ENCODE results near the gene FUT2. TPM values are rescaled to one million over a fixed set of nuclear protein-coding genes. Genes with fewer than 3 reads are reported as not detected.

Gene FUT2
- total and polyA plus RNA-seq, 2 donors (not counting 1 experiment from before 2014, with no cell fraction given): not detected

- H4K20me1 ChIP-seq (ENCODE audit: control insufficient read depth, insufficient read depth, low read length, poor library complexity, severe bottlenecking): no peaks in the 10 kb centered on the region
- ChIA-PET POLR2A (interaction anchor here (0.6 to 2.4 kb wide), 15 partner anchors 9 to 347 kb away, joined by 3 to 22 read pairs (median 4); partner anchors contain the start of genes DBP, GYS1, RPL18 and RUVBL2), CTCF (interaction anchor here (0.6 to 3.5 kb wide), 19 partner anchors 8 to 325 kb away, joined by 3 to 51 read pairs (median 6); partner anchors contain the start of genes DBP and HSD17B14)
- H3K9me3 ChIP-seq (ENCODE audit: control extremely low read depth in 1 of 3, control insufficient read depth in 2 of 3, insufficient read depth in 1 of 3, low read length in 2 of 3): peaks cover 0 to 8% (median 0%) of the 10 kb centered on the region in 3 donors
- ATAC-seq (ENCODE audit: low read depth) (peak; percentile 87), DNase-seq (peak; percentile 94)
- peak within 1 kb of the TSS; percentile 87 for H3K9ac ChIP-seq (ENCODE audit: low read length)
- intact Hi-C loops (cut with micrococcal nuclease): loop anchor here (1.0 to 2.0 kb wide), 9 partner anchors 8 to 319 kb away; partner anchors contain the start of gene FTL
- H3K4me2 ChIP-seq (replicated peaks; ENCODE audit: low read depth, low read length, poor library complexity, severe bottlenecking): peak within 1 kb of the TSS; percentile 99
- peak within 1 kb of the TSS; percentile 98 for H3K27ac Mint-ChIP-seq
- H3K27ac ChIP-seq (ENCODE audit: low read length in 2 of 2): peak within 1 kb of the TSS; percentile 74 to 80
- H3K4me1 ChIP-seq (ENCODE audit: control insufficient read depth in 2 of 2, insufficient read depth in 2 of 2, low read length in 2 of 2): peaks cover 23 to 45% of the 10 kb centered on the region in 2 donors
- H3K27me3 ChIP-seq (replicated peaks in 1 of 4; ENCODE audit: control extremely low read depth in 1 of 4, control insufficient read depth in 3 of 4, insufficient read depth in 4 of 4, low read length in 3 of 4): no peaks in the 10 kb centered on the region
- TF ChIP-seq CTCF (IDR thresholded peaks at IDR 0.05): peak; percentile 80
- TF ChIP-seq EZH2 (IDR thresholded peaks at IDR 0.05; ENCODE audit: borderline replicate concordance, insufficient read depth, low read depth, low read length, poor library complexity, severe bottlenecking): no peak
- H3K27me3 Mint-ChIP-seq: no peaks in the 10 kb centered on the region
- no peaks in the 10 kb centered on the region for H3K36me3 ChIP-seq (replicated peaks in 1 of 2; ENCODE audit: control extremely low read depth in 1 of 2, control insufficient read depth in 1 of 2, extremely low read depth in 1 of 2, insufficient read depth in 2 of 2, low read length in 1 of 2)
- H3K4me3 Mint-ChIP-seq: peak within 1 kb of the TSS; percentile 96
- H3K4me1 Mint-ChIP-seq: peaks cover 50% of the 10 kb centered on the region
- peaks cover 43% of the 10 kb centered on the region for H3K79me2 ChIP-seq (ENCODE audit: control insufficient read depth, insufficient read depth, low read length)
- WGBS (ENCODE audit: insufficient coverage): under 1% methylated on average over 29 of the region's 33 CpGs
- H2AFZ ChIP-seq (ENCODE audit: insufficient read depth, low read depth, low read length, poor library complexity, severe bottlenecking): peak within 1 kb of the TSS; percentile 97
- H3K9me3 Mint-ChIP-seq (ENCODE audit: insufficient read depth): no peaks in the 10 kb centered on the region
- H3K4me3 ChIP-seq (ENCODE audit: control extremely low read depth in 1 of 5, extremely low read depth in 1 of 5, insufficient read depth in 1 of 5, low read depth in 2 of 5, low read length in 4 of 5): peak within 1 kb of the TSS; percentile 52 to 95 (median 75)
Observed at GRCh38 chr19:48646001-48646721, 49.6 kb upstream of the FUT2 start, which contains the start of gene CA11. Gene CA11, minus strand, starts transcription at chr19:48646187. Its CDS starts 555 bp downstream, at chr19:48645632.
